B cell (primary cell): ENCODE results near the gene GALK1. TPM values are rescaled to one million over a fixed set of nuclear protein-coding genes. Genes with fewer than 3 reads are reported as not detected.

Experiments
- ATAC-seq: fragments of 200-7000 bp; cut with Tn5 transposase; one replicate; pipeline ENCODE4 v1.10.0; 2021; ENCODE audit warnings: low read depth, mild to moderate bottlenecking, moderate number of reproducible peaks, moderate library complexity
- CTCF ChIA-PET: fragments of 350-600 bp; sonication (Branson Sonifier 250); formaldehyde crosslinking; loops from one replicate; lab custom pipeline; 2021; ENCODE audit warnings: antibody characterized with exemption, inconsistent platforms; lab: Charles Lee
- POLR2A ChIA-PET: fragments of 350-600 bp; sonication (Branson Sonifier 250); formaldehyde crosslinking; loops from one replicate; lab custom pipeline; 2021; ENCODE audit warnings: antibody characterized with exemption; lab: Charles Lee
- DNase-seq: peaks from one replicate; pipeline ENCODE4 v3.0.0; 2013
- H2AFZ ChIP-seq: 2 replicates; pipeline ENCODE4 v1.6.1; 2012; ENCODE audit warnings: mild to moderate bottlenecking, low read depth, low read length; ENCODE audit not compliant: insufficient read depth, poor library complexity, severe bottlenecking
- H3K27ac ChIP-seq, 2 donors: 1 replicate in 1 of 2; 2 replicates in 1 of 2; pipeline ENCODE4 v1.5.1; 2012 to 2013; ENCODE audit warnings: low read length in 2 of 2, mild to moderate bottlenecking in 2 of 2, moderate library complexity in 1 of 2
- H3K27me3 ChIP-seq, 4 experiments: fragments of 200-600 bp in 1 of 4; sonication (generic) in 1 of 4; replicated peaks in 1 of 4; 1 replicate in 2 of 4; 2 replicates in 2 of 4; pipeline versions ENCODE4 v1.6.1 to v1.7.0; 2013 to 2016; ENCODE audit warnings: low read length in 3 of 4, mild to moderate bottlenecking in 2 of 4, mixed read lengths in 1 of 4, moderate library complexity in 1 of 4; ENCODE audit not compliant: insufficient read depth in 4 of 4, control insufficient read depth in 3 of 4; ENCODE audit errors: control extremely low read depth in 1 of 4
- H3K36me3 ChIP-seq, 2 experiments: replicated peaks in 1 of 2; 1 replicate in 1 of 2; 2 replicates in 1 of 2; pipeline versions ENCODE4 v1.6.1 to v1.7.1; 2013; ENCODE audit warnings: low read length in 1 of 2; ENCODE audit not compliant: insufficient read depth in 2 of 2, control insufficient read depth in 1 of 2; ENCODE audit errors: control extremely low read depth in 1 of 2, extremely low read depth in 1 of 2
- H3K4me1 ChIP-seq, 2 donors: fragments of 200-600 bp in 1 of 2; sonication (generic) in 1 of 2; 1 replicate in 1 of 2; 2 replicates in 1 of 2; pipeline versions ENCODE4 v1.5.1 to v1.6.1; 2013 to 2017; ENCODE audit warnings: low read length in 2 of 2; ENCODE audit not compliant: control insufficient read depth in 2 of 2, insufficient read depth in 2 of 2
- H3K4me2 ChIP-seq: replicated peaks from 2 replicates; pipeline ENCODE3; 2012; ENCODE audit warnings: mild to moderate bottlenecking, low read depth, low read length; ENCODE audit not compliant: poor library complexity, severe bottlenecking
- H3K4me3 ChIP-seq, 5 experiments: fragments of 200-600 bp in 1 of 5; sonication (generic) in 1 of 5; 1 replicate in 3 of 5; 2 replicates in 2 of 5; pipeline versions ENCODE4 v1.5.1 to v1.7.0; 2011 to 2016; ENCODE audit warnings: low read length in 4 of 5, mild to moderate bottlenecking in 4 of 5, low read depth in 2 of 5, control low read depth in 1 of 5, moderate library complexity in 1 of 5; ENCODE audit not compliant: insufficient read depth in 1 of 5; ENCODE audit errors: control extremely low read depth in 1 of 5, extremely low read depth in 1 of 5
- H3K79me2 ChIP-seq: fragments of 200-600 bp; sonication (generic); one replicate; pipeline ENCODE4 v1.6.0; 2016; ENCODE audit warnings: low read length; ENCODE audit not compliant: control insufficient read depth, insufficient read depth
- H3K9ac ChIP-seq: fragments of 200-600 bp; sonication (generic); 2 replicates; pipeline ENCODE4 v1.6.1; 2017; ENCODE audit warnings: mild to moderate bottlenecking, low read length, moderate library complexity
- H3K9me3 ChIP-seq, 3 donors: one replicate each; pipeline versions ENCODE4 v1.6.1 to v1.7.1; 2013; ENCODE audit warnings: low read length in 2 of 3; ENCODE audit not compliant: control insufficient read depth in 2 of 3, insufficient read depth in 1 of 3; ENCODE audit errors: control extremely low read depth in 1 of 3
- H4K20me1 ChIP-seq: 2 replicates; pipeline ENCODE4 v1.6.0; 2012; ENCODE audit warnings: mild to moderate bottlenecking, low read length; ENCODE audit not compliant: insufficient read depth, control insufficient read depth, poor library complexity, severe bottlenecking
- H3K27ac Mint-ChIP-seq: one replicate; pipeline ENCODE4 v1.8.0; 2021; ENCODE audit warnings: mixed read lengths
- H3K27me3 Mint-ChIP-seq: one replicate; pipeline ENCODE4 v1.8.0; 2021; ENCODE audit warnings: mixed read lengths
- H3K4me1 Mint-ChIP-seq: one replicate; pipeline ENCODE4 v1.8.0; 2021; ENCODE audit warnings: mixed read lengths
- H3K4me3 Mint-ChIP-seq: one replicate; pipeline ENCODE4 v1.8.0; 2021; ENCODE audit warnings: mixed read lengths
- H3K9me3 Mint-ChIP-seq: one replicate; pipeline ENCODE4 v1.8.0; 2022; ENCODE audit warnings: mixed read lengths; ENCODE audit not compliant: insufficient read depth
- EZH2 ChIP-seq: IDR thresholded peaks from 2 replicates; pipeline ENCODE4 v1.6.1; 2012; ENCODE audit warnings: borderline replicate concordance, low read depth, mild to moderate bottlenecking, moderate library complexity, low read length; ENCODE audit not compliant: insufficient read depth, poor library complexity, severe bottlenecking
- WGBS: methylation state at CpG from one replicate; pipeline ENCODE4 v1.1.5; 2013; ENCODE audit warnings: missing lambda C conversion rate; ENCODE audit not compliant: insufficient coverage; 5-methylcytosine and 5-hydroxymethylcytosine counted together
- intact Hi-C: fragments of 100-400 bp; cut with micrococcal nuclease; formaldehyde crosslinking; loops from one replicate; pipeline ENCODE4 v1.10.0; 2022
- polyA plus RNA-seq: library from polyadenylated mRNA; depleted of rRNA; stranded (reverse); fragments of >200 nt; gene quantifications from 2 replicates; pipeline ENCODE4 v1.2.3, GENCODE V29; 2012
- total RNA-seq, 2 donors: library from RNA; stranded (reverse); fragments of 120-200 nt in 1 of 2; gene quantifications; 1 replicate in 1 of 2; 2 replicates in 1 of 2; pipeline versions ENCODE4 v1.2.3 to v1.2.4, GENCODE V29; 2013 to 2022
- TF ChIP-seq, protein P1 (sequence below): fragments of 200-600 bp; IDR thresholded peaks from one replicate; pipeline ENCODE4 v1.8.0; 2022; ENCODE audit warnings: antibody characterized with exemption, mild to moderate bottlenecking

The GALK1 gene
- total and polyA plus RNA-seq, 2 donors (not counting 1 experiment from before 2014, with no cell fraction given) = 29.8 to 37.4 TPM

DNA sequence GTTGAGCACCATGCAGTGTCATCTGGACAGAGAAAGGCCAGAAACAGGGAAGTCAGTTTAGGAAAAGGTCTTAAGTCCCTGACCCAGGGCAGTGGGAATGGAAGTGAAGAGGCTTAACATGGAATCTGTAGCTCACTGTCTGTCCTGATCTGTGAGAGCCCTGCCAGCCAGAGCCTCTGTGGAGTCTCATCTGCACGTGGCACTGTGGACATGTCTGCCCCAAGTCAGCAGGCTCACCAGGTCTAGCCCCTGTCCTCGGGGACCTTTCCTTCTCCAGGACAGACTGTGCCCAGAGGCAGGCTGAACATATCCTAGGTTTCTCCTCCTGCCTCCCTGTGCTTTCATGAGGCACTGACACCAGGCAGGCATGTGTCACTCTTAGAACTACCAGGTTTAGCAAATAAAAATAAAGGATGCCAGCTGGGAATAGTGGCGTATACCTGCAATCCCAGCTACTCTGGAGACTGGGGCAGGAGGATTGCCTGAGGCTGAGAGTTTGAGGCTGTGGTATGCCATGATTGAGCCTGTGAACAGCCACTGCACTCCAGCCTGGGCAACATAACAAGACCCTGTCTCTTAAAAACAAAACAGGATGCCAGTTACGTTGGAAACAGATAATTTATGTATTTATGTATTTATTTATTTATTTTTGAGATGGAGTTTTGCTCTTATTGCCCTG is 42.0 kb upstream of the GALK1 start:
- ATAC-seq (no peak), DNase-seq (no peak)
- H3K79me2 ChIP-seq = peaks cover 48% of the 10 kb centered on the region
- intact Hi-C loops = no loop called here
- Mint-ChIP-seq H3K9me3 (no peaks in the 10 kb centered on the region), H3K27me3 (no peaks in the 10 kb centered on the region), H3K27ac (no peak overlapping the region), H3K4me1 (peaks cover 16% of the 10 kb centered on the region), H3K4me3 (no peak overlapping the region)
- H3K9me3 ChIP-seq = no peaks in the 10 kb centered on the region
- CTCF ChIA-PET = interaction anchor here (0.6 to 1.6 kb wide), 6 partner anchors 15 to 54 kb away, joined by 3 to 5 read pairs (median 3); no protein-coding TSS in a partner anchor
- no peaks in the 10 kb centered on the region for H3K27me3 ChIP-seq
- WGBS = 93% methylated on average over 3 of the region's 4 CpGs
- peaks cover 19% of the 10 kb centered on the region for H4K20me1 ChIP-seq
- H3K4me1 ChIP-seq = peaks cover 0 to 12% of the 10 kb centered on the region in 2 donors
- no peak overlapping the region for H2AFZ ChIP-seq
- no peak overlapping the region for H3K4me2 ChIP-seq
- POLR2A ChIA-PET = no interaction called here
- no peak overlapping the region for H3K27ac ChIP-seq
- H3K4me3 ChIP-seq = no peak overlapping the region
- TF ChIP-seq, protein P1, sequence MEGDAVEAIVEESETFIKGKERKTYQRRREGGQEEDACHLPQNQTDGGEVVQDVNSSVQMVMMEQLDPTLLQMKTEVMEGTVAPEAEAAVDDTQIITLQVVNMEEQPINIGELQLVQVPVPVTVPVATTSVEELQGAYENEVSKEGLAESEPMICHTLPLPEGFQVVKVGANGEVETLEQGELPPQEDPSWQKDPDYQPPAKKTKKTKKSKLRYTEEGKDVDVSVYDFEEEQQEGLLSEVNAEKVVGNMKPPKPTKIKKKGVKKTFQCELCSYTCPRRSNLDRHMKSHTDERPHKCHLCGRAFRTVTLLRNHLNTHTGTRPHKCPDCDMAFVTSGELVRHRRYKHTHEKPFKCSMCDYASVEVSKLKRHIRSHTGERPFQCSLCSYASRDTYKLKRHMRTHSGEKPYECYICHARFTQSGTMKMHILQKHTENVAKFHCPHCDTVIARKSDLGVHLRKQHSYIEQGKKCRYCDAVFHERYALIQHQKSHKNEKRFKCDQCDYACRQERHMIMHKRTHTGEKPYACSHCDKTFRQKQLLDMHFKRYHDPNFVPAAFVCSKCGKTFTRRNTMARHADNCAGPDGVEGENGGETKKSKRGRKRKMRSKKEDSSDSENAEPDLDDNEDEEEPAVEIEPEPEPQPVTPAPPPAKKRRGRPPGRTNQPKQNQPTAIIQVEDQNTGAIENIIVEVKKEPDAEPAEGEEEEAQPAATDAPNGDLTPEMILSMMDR = no peak
- no peak for TF ChIP-seq EZH2
- peaks cover 0 to 24% of the 10 kb centered on the region in 2 experiments for H3K36me3 ChIP-seq
- H3K9ac ChIP-seq = no peak overlapping the region

DNA sequence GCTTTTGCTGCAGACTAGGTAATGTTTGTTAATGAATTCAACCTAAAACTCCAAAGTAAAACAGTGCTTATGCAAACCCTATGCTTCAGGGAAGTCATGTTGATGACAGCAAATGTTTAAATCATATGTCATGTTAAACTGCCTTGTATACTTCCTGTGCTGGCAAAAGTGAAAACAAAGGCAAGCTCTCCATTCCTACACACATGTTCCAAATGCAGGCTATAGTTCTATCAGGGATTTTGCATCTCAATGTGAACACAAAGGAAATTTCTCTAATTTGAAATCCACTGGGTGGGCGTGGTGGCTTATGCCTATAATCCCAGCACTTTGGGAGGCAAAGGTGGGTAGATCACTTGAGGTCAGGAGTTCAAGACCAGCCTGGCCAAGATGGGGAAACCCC is 38.9 kb upstream of the GALK1 start:
- Histone ChIP-seq H3K27ac (no peak overlapping the region), H3K36me3 (peaks cover 0 to 15% of the 10 kb centered on the region in 2 experiments), H3K9me3 (no peaks in the 10 kb centered on the region), H3K27me3 (no peaks in the 10 kb centered on the region), H3K9ac (no peak overlapping the region), H3K4me3 (no peak overlapping the region), H3K79me2 (peaks cover 66% of the 10 kb centered on the region), H3K4me1 (peaks cover 0 to 6% of the 10 kb centered on the region in 2 donors), H2AFZ (no peak overlapping the region), H3K4me2 (no peak overlapping the region), H4K20me1 (peaks cover 12% of the 10 kb centered on the region)
- POLR2A ChIA-PET = interaction anchor here (0.6 kb wide), 1 partner anchor 37 kb away, joined by 5 read pairs; no protein-coding TSS in a partner anchor
- Mint-ChIP-seq H3K4me1 (peaks cover 12% of the 10 kb centered on the region), H3K9me3 (no peaks in the 10 kb centered on the region), H3K27me3 (no peaks in the 10 kb centered on the region), H3K4me3 (no peak overlapping the region), H3K27ac (no peak overlapping the region)
- TF ChIP-seq, protein P1 = no peak
- TF ChIP-seq EZH2 = no peak
- ATAC-seq (no peak), DNase-seq (no peak)
- CTCF ChIA-PET = interaction anchor here (1.0 to 2.5 kb wide), 3 partner anchors 12 to 23 kb away, joined by 3 to 10 read pairs (median 3); no protein-coding TSS in a partner anchor
- 100% methylated on average over 1 of the region's 1 CpG for WGBS
- intact Hi-C loops = no loop called here
